Uterus (tissue), 2 donors: ENCODE measurements around the gene ZNF783.

Experiments
- CTCF ChIP-seq, 4 experiments: fragments of 200-600 bp in 2 of 4; fragments of 450-650 bp in 2 of 4; sonication (generic) in 2 of 4; IDR thresholded peaks; one replicate each; pipeline ENCODE4 v1.5.1; 2016 to 2019; ENCODE audit warnings: antibody characterized with exemption in 4 of 4, mild to moderate bottlenecking in 2 of 4, moderate library complexity in 1 of 4
- POLR2A ChIP-seq, 2 donors: fragments of 450-650 bp; IDR thresholded peaks; one replicate each; pipeline ENCODE4 v1.6.1; 2016; ENCODE audit warnings: antibody characterized with exemption in 2 of 2, mild to moderate bottlenecking in 1 of 2, moderate library complexity in 1 of 2

- TF ChIP-seq CTCF (IDR thresholded peaks at IDR 0.05) = no peak
- TF ChIP-seq POLR2A (IDR thresholded peaks at IDR 0.05) = no peak
These were observed 13.2 kb upstream of the ZNF783 start for GRCh38 chr7:149248777-149249176.
